Fibroblast of the aortic adventitia (primary cell): ENCODE measurements around the gene DENND1A. TPM values are rescaled to one million over a fixed set of nuclear protein-coding genes. Genes with fewer than 3 reads are reported as not detected.

Source experiments
- DNase-seq: peaks from one replicate; pipeline ENCODE4 v3.0.0-alpha.2; 2010; ENCODE audit warnings: low read depth
- H3K4me3 ChIP-seq: 2 replicates; pipeline ENCODE4 v1.5.1; 2011; ENCODE audit warnings: low read depth, mild to moderate bottlenecking, control low read depth, low read length, moderate library complexity
- total RNA-seq: library from RNA; depleted of rRNA; stranded (reverse); fragments of >200 nt; gene quantifications from 2 replicates; pipeline ENCODE4 v1.2.3, GENCODE V29; 2012; ENCODE audit warnings: low replicate concordance
- TF ChIP-seq, protein P1 (sequence below): IDR thresholded peaks from 2 replicates; pipeline ENCODE4 v1.5.1; 2011; ENCODE audit warnings: mild to moderate bottlenecking, low read length, control low read depth, inconsistent platforms; ENCODE audit not compliant: insufficient read depth

The DENND1A gene
- total RNA-seq, 1 donor = 27.7 TPM

GRCh38 chr9:123536455-123536868 lies 393.5 kb downstream of the DENND1A start:
- DNase-seq = no peak
- TF ChIP-seq, protein P1, sequence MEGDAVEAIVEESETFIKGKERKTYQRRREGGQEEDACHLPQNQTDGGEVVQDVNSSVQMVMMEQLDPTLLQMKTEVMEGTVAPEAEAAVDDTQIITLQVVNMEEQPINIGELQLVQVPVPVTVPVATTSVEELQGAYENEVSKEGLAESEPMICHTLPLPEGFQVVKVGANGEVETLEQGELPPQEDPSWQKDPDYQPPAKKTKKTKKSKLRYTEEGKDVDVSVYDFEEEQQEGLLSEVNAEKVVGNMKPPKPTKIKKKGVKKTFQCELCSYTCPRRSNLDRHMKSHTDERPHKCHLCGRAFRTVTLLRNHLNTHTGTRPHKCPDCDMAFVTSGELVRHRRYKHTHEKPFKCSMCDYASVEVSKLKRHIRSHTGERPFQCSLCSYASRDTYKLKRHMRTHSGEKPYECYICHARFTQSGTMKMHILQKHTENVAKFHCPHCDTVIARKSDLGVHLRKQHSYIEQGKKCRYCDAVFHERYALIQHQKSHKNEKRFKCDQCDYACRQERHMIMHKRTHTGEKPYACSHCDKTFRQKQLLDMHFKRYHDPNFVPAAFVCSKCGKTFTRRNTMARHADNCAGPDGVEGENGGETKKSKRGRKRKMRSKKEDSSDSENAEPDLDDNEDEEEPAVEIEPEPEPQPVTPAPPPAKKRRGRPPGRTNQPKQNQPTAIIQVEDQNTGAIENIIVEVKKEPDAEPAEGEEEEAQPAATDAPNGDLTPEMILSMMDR = no peak
- H3K4me3 ChIP-seq = no peak overlapping the region

DNA sequence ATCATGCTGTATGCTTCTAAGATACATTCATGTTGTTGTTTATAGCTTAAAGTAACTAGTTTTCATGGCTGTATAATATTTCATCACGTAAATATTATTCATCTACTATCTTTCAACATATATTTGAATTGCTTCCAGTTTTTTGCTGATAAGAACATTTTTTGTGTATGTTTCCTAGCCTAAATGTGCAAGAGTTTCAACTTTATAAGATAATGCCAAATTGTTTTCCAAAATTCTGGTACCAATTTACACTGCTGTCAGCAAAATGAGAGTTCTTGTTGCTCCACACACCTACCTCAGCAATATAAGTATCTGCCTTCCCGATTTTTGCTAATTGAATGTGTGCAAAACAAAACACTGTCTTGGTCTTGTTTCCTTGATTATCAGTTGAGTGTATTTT lies 395.6 kb downstream of the DENND1A start:
- TF ChIP-seq, protein P1 = no peak
- H3K4me3 ChIP-seq = no peak overlapping the region
- DNase-seq = no peak

DNA sequence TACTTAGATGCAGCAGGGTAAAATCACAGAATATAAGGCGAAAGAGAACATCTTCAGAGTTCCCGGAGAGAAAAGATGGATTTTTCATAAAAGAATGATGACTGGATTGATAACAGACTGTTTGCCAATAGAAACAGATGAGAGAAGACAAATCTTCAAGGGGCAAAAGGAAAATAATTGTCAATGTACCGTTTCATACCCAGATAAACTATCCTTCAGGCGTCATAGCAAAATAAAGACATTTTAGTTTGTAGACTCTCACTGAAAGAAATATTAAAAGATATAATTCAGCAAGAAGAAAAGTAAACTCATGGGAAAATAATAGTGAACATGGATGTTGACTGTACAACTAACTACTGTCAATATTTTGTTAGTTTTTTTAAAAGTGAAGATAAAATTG lies 399.7 kb downstream of the DENND1A start:
- H3K4me3 ChIP-seq = no peak overlapping the region
- DNase-seq = no peak
- TF ChIP-seq, protein P1 = no peak

- TF ChIP-seq, protein P1 = no peak
- H3K4me3 ChIP-seq = no peak overlapping the region
- no peak for DNase-seq
Measured at GRCh38 chr9:123528501-123528900, 401.4 kb downstream of the DENND1A start.

- TF ChIP-seq, protein P1 = no peak
- DNase-seq = no peak
- H3K4me3 ChIP-seq = no peak overlapping the region
Measured at GRCh38 chr9:123527981-123528380, 401.9 kb downstream of the DENND1A start.

GRCh38 chr9:123525957-123526356 lies 404.0 kb downstream of the DENND1A start:
- H3K4me3 ChIP-seq = no peak overlapping the region
- no peak for DNase-seq
- TF ChIP-seq, protein P1 = no peak

DNA sequence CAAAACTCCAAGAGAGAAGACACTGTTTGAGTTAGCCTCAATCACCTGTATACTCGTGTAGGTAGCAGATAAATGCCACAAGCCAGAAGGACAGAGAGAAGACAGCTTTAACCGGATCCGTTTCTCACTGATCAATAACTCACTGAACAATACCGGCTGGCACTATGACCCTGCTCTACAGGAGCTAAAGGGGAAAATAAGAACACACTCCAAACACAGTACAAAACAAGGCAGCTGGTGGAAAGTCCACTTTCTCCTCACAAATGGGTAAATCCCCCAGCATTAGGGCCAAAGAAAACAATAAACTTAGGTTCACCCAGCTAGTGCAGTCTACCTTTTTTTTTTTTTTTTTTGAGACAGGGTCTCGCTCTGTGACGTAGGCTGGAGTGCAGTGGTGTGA lies 404.5 kb downstream of the DENND1A start:
- TF ChIP-seq, protein P1 = no peak
- DNase-seq = no peak
- H3K4me3 ChIP-seq = no peak overlapping the region
